ENCODE measurements around the gene XYLT1. TPM values are rescaled to one million over a fixed set of nuclear protein-coding genes. Genes with fewer than 3 reads are reported as not detected.

XYLT1 gene
- polyA plus RNA-seq, 1 donor (not counting 4 experiments of a cell fraction or from before 2014, with no cell fraction given): 4.4 TPM

GRCh38 chr16:17413508-17413907 lies 57.3 kb downstream of the XYLT1 start:
- DNase-seq (ENCODE audit: low read depth, low spot score) (no peak), FAIRE-seq (no peak)
- H3K4me2 ChIP-seq (ENCODE audit: control insufficient read depth, extremely low read depth, insufficient read depth, low read depth, low read length): no peak overlapping the region
- H3K4me1 ChIP-seq (ENCODE audit: control insufficient read depth, extremely low read depth, insufficient read depth, low read length): no peaks in the 10 kb centered on the region
- H3K9me3 ChIP-seq (ENCODE audit: control insufficient read depth, low read depth, low read length): no peaks in the 10 kb centered on the region
- no peaks in the 10 kb centered on the region for H3K79me2 ChIP-seq (ENCODE audit: control insufficient read depth, insufficient read depth, low read length)
- no peak overlapping the region for H2AFZ ChIP-seq (ENCODE audit: control insufficient read depth, low read length)
- H3K4me3 ChIP-seq (ENCODE audit: control insufficient read depth in 2 of 3, extremely low read depth in 1 of 3, insufficient read depth in 2 of 3, low read depth in 1 of 3, low read length in 3 of 3): no peak overlapping the region
- TF ChIP-seq EZH2 (IDR thresholded peaks at IDR 0.05; ENCODE audit: low read length) (no peak), CTCF (optimal IDR thresholded peaks at IDR 0.05 in 1 of 3, IDR thresholded peaks at IDR 0.05 in 1 of 3, conservative IDR thresholded peaks at IDR 0.05 in 1 of 3; ENCODE audit: extremely low read depth in 1 of 3, insufficient read depth in 2 of 3, low read length in 3 of 3) (no peak)
- dilution Hi-C loops (cut with MboI; ENCODE audit: extremely low pct_ligation_motif_present, low sequenced_read_pairs): no loop called here
- no peaks in the 10 kb centered on the region for H3K9me1 ChIP-seq (ENCODE audit: control insufficient read depth, extremely low read depth, insufficient read depth, low read length)
- H3K36me3 ChIP-seq (ENCODE audit: control insufficient read depth in 2 of 2, extremely low read depth in 1 of 2, insufficient read depth in 2 of 2, low read length in 2 of 2): no peaks in the 10 kb centered on the region
- no peak overlapping the region for H3K9ac ChIP-seq (ENCODE audit: control insufficient read depth, extremely low read depth, insufficient read depth, low read length)
- H4K20me1 ChIP-seq (ENCODE audit: control insufficient read depth, extremely low read depth, insufficient read depth, low read length): no peaks in the 10 kb centered on the region
- no peak overlapping the region for H3K27ac ChIP-seq (ENCODE audit: control insufficient read depth, insufficient read depth, low read length)
- no peaks in the 10 kb centered on the region for H3K27me3 ChIP-seq (ENCODE audit: control insufficient read depth, extremely low read depth, insufficient read depth, low read length)

- H3K79me2 ChIP-seq (ENCODE audit: control insufficient read depth, insufficient read depth, low read length): no peaks in the 10 kb centered on the region
- dilution Hi-C loops (cut with MboI; ENCODE audit: extremely low pct_ligation_motif_present, low sequenced_read_pairs): no loop called here
- H3K27ac ChIP-seq (ENCODE audit: control insufficient read depth, insufficient read depth, low read length): no peak overlapping the region
- no peaks in the 10 kb centered on the region for H3K9me1 ChIP-seq (ENCODE audit: control insufficient read depth, extremely low read depth, insufficient read depth, low read length)
- H3K4me2 ChIP-seq (ENCODE audit: control insufficient read depth, extremely low read depth, insufficient read depth, low read depth, low read length): no peak overlapping the region
- FAIRE-seq (no peak), DNase-seq (ENCODE audit: low read depth, low spot score) (no peak)
- no peaks in the 10 kb centered on the region for H3K36me3 ChIP-seq (ENCODE audit: control insufficient read depth in 2 of 2, extremely low read depth in 1 of 2, insufficient read depth in 2 of 2, low read length in 2 of 2)
- no peak overlapping the region for H3K9ac ChIP-seq (ENCODE audit: control insufficient read depth, extremely low read depth, insufficient read depth, low read length)
- H3K27me3 ChIP-seq (ENCODE audit: control insufficient read depth, extremely low read depth, insufficient read depth, low read length): no peaks in the 10 kb centered on the region
- no peaks in the 10 kb centered on the region for H3K4me1 ChIP-seq (ENCODE audit: control insufficient read depth, extremely low read depth, insufficient read depth, low read length)
- no peak overlapping the region for H3K4me3 ChIP-seq (ENCODE audit: control insufficient read depth in 2 of 3, extremely low read depth in 1 of 3, insufficient read depth in 2 of 3, low read depth in 1 of 3, low read length in 3 of 3)
- no peak overlapping the region for H2AFZ ChIP-seq (ENCODE audit: control insufficient read depth, low read length)
- H3K9me3 ChIP-seq (ENCODE audit: control insufficient read depth, low read depth, low read length): no peaks in the 10 kb centered on the region
- TF ChIP-seq EZH2 (IDR thresholded peaks at IDR 0.05; ENCODE audit: low read length) (no peak), CTCF (optimal IDR thresholded peaks at IDR 0.05 in 1 of 3, IDR thresholded peaks at IDR 0.05 in 1 of 3, conservative IDR thresholded peaks at IDR 0.05 in 1 of 3; ENCODE audit: extremely low read depth in 1 of 3, insufficient read depth in 2 of 3, low read length in 3 of 3) (no peak)
- H4K20me1 ChIP-seq (ENCODE audit: control insufficient read depth, extremely low read depth, insufficient read depth, low read length): no peaks in the 10 kb centered on the region
Observed at GRCh38 chr16:17412791-17413190, 58.0 kb downstream of the XYLT1 start.
